ENCODE measurements around the gene RASAL2. TPM values are rescaled to one million over a fixed set of nuclear protein-coding genes. Genes with fewer than 3 reads are reported as not detected.
A peak's percentile ranks its signal among the peaks of the same experiment; 100 is the strongest.

Gene RASAL2
- total and polyA plus RNA-seq, 2 of the 4 experiments (the other 2 are of a cell fraction) = 13.1 to 20.6 TPM

DNA sequence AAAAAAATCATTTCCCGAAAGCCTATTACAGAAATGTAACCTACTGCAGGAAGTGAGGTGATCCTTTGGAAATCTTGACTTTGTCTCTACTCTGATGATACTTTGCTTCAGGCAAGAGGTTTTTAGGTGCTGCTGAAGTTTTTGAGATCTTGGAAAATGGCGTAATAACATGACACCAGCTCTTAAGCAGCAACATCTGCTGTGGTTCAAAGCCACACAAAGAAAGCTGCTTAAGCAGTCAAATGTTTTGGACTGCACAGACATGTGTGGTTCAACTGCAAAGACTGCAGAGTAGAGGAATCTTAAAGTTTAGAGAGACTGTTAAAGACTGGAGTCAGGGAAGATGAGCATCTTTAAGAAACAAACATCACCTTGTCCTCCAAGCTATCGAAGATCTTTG, 139.0 kb downstream of the RASAL2 start:
- Histone ChIP-seq H3K4me3 (ENCODE audit: insufficient read depth, low read depth, low read length) (no peak overlapping the region), H4K5ac (ENCODE audit: low read depth, low read length) (no peak overlapping the region; the same call in 1 of the 2 replicates), H2BK20ac (ENCODE audit: low read depth, low read length) (0 out of 2 replicates have a peak overlapping the region, but pooled peaks have one; percentile 5), H4K91ac (ENCODE audit: insufficient read depth, low read depth, low read length) (no peak overlapping the region), H2BK15ac (ENCODE audit: low read depth, low read length) (no peak overlapping the region), H2BK5ac (ENCODE audit: low read depth, low read length, poor library complexity, severe bottlenecking) (no peak overlapping the region), H3K27ac (ENCODE audit: insufficient read depth, low read length) (no peak overlapping the region), H3K14ac (replicated peaks; ENCODE audit: low read depth, low read length) (0 out of 2 replicates have a peak overlapping the region, but pooled peaks have one; percentile 17), H3K9ac (ENCODE audit: low read depth, low read length) (no peak overlapping the region), H3K79me1 (ENCODE audit: low read depth in 1 of 2, low read length in 2 of 2) (peaks cover 19 to 37% of the 10 kb centered on the region in 2 experiments), H3K9me1 (ENCODE audit: insufficient read depth, low read length) (no peaks in the 10 kb centered on the region), H2BK120ac (ENCODE audit: low read depth, low read length) (no peak overlapping the region), H2AK9ac (replicated peaks; ENCODE audit: low read depth, low read length, poor library complexity) (no peak overlapping the region), H3K56ac (ENCODE audit: extremely low read depth, insufficient read depth, low read length) (no peak overlapping the region), H2AK5ac (ENCODE audit: low read depth, low read length) (no peak overlapping the region), H4K20me1 (ENCODE audit: insufficient read depth, low read length) (no peaks in the 10 kb centered on the region), H3K23ac (ENCODE audit: low read depth, low read length) (0 out of 2 replicates have a peak overlapping the region, but pooled peaks have one; percentile 17), H3K4me1 (ENCODE audit: control insufficient read depth, insufficient read depth, low read length) (no peaks in the 10 kb centered on the region), H3K4ac (ENCODE audit: low read depth, low read length) (no peak overlapping the region), H3K4me2 (ENCODE audit: low read depth, low read length) (no peak overlapping the region), H3K18ac (ENCODE audit: low read depth, low read length) (no peak overlapping the region), H3K9me3 (ENCODE audit: control insufficient read depth, insufficient read depth, low read length) (no peaks in the 10 kb centered on the region), H2AFZ (replicated peaks; ENCODE audit: low read length, poor library complexity) (no peak overlapping the region), H4K8ac (ENCODE audit: low read depth in 2 of 2, low read length in 2 of 2) (no peak overlapping the region), H3K36me3 (ENCODE audit: control insufficient read depth, insufficient read depth, low read length) (no peaks in the 10 kb centered on the region), H3K27me3 (ENCODE audit: control insufficient read depth, insufficient read depth, low read length) (no peaks in the 10 kb centered on the region)
- DNase-seq (peak; percentile 62), ATAC-seq (ENCODE audit: low read depth) (peak; percentile 59)
- dilution Hi-C loops (cut with HindIII; ENCODE audit: low sequenced_read_pairs, unreplicated experiment) = no loop called here
- POLR2A ChIA-PET (ENCODE audit: unreplicated experiment) = no interaction called here
- TF ChIP-seq, protein P1, sequence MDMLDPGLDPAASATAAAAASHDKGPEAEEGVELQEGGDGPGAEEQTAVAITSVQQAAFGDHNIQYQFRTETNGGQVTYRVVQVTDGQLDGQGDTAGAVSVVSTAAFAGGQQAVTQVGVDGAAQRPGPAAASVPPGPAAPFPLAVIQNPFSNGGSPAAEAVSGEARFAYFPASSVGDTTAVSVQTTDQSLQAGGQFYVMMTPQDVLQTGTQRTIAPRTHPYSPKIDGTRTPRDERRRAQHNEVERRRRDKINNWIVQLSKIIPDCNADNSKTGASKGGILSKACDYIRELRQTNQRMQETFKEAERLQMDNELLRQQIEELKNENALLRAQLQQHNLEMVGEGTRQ (IDR thresholded peaks at IDR 0.05; ENCODE audit: low read depth, low read length) = no peak
- TF ChIP-seq CTCF (conservative IDR thresholded peaks at IDR 0.05; ENCODE audit: low read depth, low read length) (no peak), RAD21 (IDR thresholded peaks at IDR 0.05; ENCODE audit: low read length) (no peak), ELK1 (IDR thresholded peaks at IDR 0.05; ENCODE audit: borderline replicate concordance, low read depth, low read length) (no peak)
- CTCF ChIA-PET = no interaction called here
- no TSS peak for BruUV-seq (replicated peaks)
- intact Hi-C loops (cut with micrococcal nuclease) = no loop called here
- WGBS, 2 experiments (ENCODE audit: extremely low coverage in 2 of 2, insufficient read length in 1 of 2) = no CpG with 5 or more reads among the region's 3 CpGs
- in situ Hi-C loops (cut with MboI; ENCODE audit: low sequenced_read_pairs) = no loop called here
